ENCODE results near the gene TFPI.

TFPI gene

DNA sequence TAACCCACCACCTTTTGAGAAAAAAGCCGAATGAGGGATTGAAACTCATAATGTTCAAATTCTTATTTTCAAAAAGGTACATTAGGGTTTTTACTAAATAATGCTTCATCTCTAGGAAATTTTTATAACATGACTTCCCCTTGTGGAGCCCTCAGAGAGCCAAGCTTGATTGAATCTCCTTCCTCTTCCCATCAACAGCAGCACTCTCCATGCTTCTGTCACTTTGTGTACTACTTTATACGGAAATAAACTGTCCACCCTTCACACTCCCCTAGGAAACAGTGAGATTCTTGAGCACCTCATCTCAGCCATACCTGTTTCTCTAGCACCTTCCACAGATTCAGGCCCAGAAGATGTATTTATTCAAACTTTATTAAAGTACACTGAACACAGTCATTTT, 51.8 kb downstream of the TFPI start:
- no peak for DNase-seq

GRCh38 chr2:187500585-187501359, 53.5 kb downstream of the TFPI start:
- DNase-seq, result no peak

DNA sequence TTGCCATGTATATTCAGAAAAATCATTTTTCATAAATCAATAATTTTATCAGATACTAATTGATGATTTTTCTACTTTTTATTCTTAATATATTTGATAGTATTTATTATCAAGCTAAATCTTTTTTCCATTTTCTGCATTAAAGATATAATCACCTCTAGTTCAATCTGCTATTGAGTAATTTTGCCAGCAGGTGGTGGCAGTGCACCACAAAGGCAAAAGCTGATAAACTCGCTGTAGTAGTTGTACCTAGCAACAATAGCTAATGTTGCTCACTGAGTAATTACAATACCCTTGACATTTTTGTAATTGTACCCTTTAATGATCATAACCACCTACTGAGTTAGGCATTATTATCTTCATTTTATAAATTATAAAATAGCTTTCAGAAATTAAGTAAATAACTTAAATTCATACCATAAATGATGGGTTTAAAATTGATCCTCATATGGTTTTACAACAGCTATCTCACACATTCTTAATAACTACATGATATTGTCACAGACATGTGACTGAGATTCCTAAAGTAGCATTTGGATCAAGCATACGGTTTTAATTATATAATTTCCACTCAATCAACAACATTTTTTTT, 54.2 kb downstream of the TFPI start:
- DNase-seq, result no peak

GRCh38 chr2:187497858-187498463, 56.3 kb downstream of the TFPI start:
- no peak for DNase-seq

DNA sequence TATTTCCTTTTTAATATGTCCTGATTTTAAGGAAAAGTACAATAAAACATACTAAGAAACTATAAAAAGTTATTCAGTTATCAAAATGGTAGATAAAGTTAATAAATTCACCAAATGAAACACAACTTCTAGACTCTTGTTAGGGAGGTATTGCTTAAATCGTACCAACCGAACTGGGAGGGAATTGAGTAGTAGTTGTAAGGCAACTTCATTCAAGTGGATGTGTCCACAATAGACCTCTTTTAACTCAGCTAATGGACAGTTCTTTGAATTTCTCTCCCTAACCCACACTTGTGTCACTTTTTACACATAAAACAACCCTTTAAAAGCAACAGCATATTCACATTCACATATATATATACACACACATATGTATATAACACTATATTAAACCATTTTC, 57.1 kb downstream of the TFPI start:
- DNase-seq, result no peak

- DNase-seq, result no peak
Observed at GRCh38 chr2:187495324-187495723, 58.9 kb downstream of the TFPI start.

DNA sequence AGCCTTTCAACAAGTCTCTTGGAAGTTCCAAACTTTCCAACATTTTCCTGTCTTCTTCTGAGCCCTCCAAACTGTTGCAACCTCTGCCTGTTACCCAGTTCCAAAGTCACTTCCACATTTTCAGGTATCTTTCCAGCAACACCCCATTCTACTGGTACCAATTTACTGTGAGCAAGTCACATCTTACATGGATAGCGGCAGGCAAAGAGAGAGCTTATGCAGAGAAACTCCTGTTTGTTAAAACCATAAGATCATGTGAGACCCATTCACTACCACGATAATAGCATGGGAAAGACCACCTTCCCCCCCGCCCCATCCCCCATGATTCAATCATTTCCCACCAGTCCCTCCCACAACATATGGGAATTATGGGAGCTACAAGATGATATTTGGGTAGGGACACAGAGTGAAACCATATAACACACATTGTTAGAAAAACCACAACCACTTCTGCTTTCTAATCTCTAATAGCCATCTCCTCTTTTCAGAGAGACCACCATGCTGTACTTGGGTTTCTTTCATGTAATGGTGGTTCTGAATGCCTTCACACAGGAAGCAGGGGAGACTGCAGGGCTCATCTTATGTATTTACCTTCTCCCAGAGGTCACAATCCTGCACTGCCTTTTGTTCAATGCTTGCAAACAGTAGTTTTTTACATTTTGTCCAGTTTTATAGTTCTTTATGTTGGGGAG, 60.2 kb downstream of the TFPI start:
- no peak for DNase-seq

GRCh38 chr2:187493180-187493579, 61.1 kb downstream of the TFPI start:
- DNase-seq, result no peak

GRCh38 chr2:187486241-187486640, 68.0 kb downstream of the TFPI start:
- no peak for DNase-seq

GRCh38 chr2:187485523-187485922, 68.7 kb downstream of the TFPI start:
- DNase-seq, result no peak

- DNase-seq, result no peak
Observed at GRCh38 chr2:187483537-187483936, 70.7 kb downstream of the TFPI start.

DNA sequence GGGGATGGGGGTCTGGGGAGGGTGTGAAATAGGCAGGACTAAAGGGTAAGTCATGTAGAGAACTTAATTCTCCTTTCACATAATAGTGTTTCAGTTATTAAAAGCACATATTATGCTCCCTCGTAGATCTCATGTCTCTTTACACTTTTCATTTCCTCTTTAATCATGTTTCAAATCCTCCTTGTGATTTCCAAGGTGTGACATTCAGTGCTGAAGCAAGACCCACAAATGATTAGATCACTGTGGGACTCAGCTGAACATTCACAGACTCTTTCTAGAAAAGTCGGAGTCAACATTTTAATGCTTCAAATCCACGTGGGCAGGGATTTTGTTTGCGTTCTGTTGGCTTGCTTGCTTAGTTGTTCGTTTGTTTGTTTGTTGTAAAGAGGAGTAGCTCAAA, 71.4 kb downstream of the TFPI start:
- no peak for DNase-seq

GRCh38 chr2:187481543-187481942, 72.7 kb downstream of the TFPI start:
- DNase-seq, result no peak

DNA sequence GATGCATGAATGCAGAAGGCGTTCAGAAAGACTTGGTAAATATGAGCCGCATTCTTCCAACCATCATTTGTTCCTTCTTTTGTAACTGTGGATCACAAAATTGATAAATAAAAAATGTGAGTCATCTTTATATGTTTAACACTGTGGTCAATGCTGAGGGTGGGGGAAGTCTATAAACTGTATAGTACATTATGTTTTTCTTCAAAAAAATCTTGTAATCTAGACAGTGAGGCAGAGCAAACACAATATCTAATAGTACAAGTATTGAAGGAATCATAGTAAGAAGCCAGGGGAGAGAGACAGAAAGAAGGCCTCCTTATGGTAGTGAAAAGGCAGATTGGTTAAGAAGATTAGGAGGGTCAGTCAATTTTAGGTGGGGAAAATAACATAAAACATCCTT, 75.5 kb downstream of the TFPI start:
- DNase-seq, result no peak

GRCh38 chr2:187477051-187477450, 77.2 kb downstream of the TFPI start:
- no peak for DNase-seq

DNA sequence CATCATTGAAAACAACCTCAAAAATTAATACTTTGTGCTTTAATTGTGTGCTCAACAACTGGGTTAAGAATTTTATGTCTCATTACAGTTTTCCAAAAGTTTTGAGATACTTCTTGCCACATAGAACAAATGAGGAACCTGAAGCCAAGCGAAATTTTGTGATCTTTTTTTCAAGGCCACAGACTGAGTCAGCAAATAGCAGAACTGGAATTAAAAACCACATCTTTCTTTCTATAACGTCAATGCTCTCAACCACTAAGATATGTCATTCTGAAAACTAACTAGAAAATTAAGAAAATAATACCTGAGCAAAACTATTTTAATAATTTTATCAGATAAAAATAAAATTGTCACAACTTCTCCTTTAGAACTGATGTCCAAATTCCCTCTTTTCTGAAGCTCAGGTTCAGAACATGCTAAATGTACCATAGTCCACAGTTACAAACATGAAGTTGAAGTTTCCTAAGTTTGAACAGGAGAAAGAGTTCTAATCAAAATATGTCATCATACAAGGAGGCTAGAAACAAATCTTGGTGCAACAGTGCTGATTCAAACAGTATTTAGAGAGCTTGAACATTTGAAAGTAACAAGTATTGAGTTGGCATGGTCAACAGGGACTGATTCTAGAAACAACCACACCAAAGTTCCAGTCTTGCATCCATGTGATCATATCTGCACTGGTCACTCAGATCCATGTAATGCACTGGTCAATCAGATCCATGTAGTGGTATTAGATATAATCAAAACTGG, 78.6 kb downstream of the TFPI start:
- no peak for DNase-seq

DNA sequence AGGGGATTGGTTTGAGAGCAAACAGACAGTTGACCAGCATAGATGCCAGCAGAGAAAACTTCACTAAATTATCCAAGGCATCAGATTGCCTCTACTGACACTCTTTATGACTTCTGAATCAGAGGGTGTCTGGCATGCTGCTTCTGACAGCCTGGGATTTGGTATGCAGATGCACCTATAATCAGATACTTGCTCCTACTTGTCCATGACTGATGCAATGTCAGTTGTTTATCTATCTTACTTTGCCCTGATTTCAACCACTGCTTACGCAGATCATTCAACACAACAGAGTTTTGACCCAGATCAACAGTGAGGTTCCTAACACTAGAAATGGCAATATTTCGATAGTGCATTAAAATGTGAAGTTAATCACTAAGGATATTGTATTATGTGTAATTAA, 83.5 kb downstream of the TFPI start:
- no peak for DNase-seq

- DNase-seq, result no peak
Observed at GRCh38 chr2:187469538-187469937, 84.7 kb downstream of the TFPI start.

DNA sequence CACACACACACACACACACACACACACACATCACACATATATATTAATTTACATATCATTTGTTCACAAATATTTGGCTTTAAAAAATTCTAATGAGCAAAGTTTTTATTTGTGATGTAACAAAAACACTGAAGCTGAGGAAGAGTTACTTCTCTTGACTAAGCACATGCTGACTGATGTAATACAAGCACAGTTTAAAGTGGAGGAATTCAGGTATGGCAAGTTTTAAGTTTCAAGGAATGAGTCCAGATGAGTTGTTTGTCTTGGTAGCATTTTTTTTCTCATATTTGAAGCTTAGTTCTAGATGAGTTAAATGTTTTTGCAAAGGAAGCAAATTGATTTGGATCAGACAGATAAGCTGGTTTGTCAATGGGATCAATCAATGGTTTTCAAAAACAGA, 86.0 kb downstream of the TFPI start:
- no peak for DNase-seq

DNA sequence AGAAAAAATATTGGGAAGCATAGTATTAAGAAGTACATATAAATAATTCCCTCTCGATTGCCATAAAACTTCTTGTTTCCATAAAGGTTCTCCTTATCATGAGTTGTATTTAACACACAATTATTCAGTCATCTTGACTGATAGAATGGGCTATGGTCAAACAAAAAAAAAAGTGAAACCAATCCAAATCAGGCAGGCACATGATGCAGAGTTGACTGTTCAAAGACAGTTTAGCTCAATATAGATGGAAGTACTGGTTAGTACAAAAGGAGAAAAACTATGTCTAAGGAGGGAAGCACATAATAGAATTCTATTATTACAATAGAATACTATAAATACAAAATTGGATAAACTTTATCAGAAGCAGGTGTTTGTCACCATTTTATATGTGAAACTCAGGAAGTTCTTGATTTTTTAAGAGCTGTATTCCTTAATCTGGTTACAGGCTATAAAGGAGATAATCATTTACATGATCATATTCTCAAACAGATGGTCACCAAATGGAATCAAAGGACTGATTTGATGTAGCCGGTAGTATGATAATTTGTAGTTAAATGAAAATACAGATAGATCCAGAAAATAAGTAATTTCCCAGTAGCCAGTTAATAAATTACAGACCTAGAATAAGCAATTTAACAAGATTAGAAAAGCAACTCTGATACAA, 88.0 kb downstream of the TFPI start:
- no peak for DNase-seq

GRCh38 chr2:187462839-187463238, 91.4 kb downstream of the TFPI start:
- DNase-seq, result no peak
